ENCODE measurements around the gene CYB5D1. TPM values are rescaled to one million over a fixed set of nuclear protein-coding genes. Genes with fewer than 3 reads are reported as not detected.

Gene CYB5D1
- total RNA-seq, 2 donors from 2014 or later: 5.7 to 20.8 TPM

- H3K36me3 ChIP-seq: no peaks in the 10 kb centered on the region
- DNase-seq (ENCODE audit: low spot score): no peak
- no peaks in the 10 kb centered on the region for H3K27me3 ChIP-seq (replicated peaks; ENCODE audit: insufficient read depth)
- no peaks in the 10 kb centered on the region for H3K9me3 ChIP-seq
- no peak for TF ChIP-seq POLR2A (IDR thresholded peaks at IDR 0.05)
- no peak for TF ChIP-seq CTCF (IDR thresholded peaks at IDR 0.05)
- peak; percentile 15 for TF ChIP-seq POLR2AphosphoS5 (IDR thresholded peaks at IDR 0.05)
- WGBS: 42% methylated on average over 6 of the region's 6 CpGs
- peak overlapping the region; percentile 95 to 98 for H3K27ac ChIP-seq
- H3K4me1 ChIP-seq (replicated peaks): peaks cover 22% of the 10 kb centered on the region
- H3K4me3 ChIP-seq: no peak overlapping the region
- intact Hi-C loops (cut with DNase I): loop anchor here (10.0 kb wide), 1 partner anchor 605 kb away; the partner anchor contains the start of genes DVL2 and PHF23
Measured at GRCh38 chr17:7839190-7839875, 18.5 kb upstream of the CYB5D1 start.

- no peak for TF ChIP-seq POLR2A (IDR thresholded peaks at IDR 0.05)
- DNase-seq (ENCODE audit: low spot score): no peak
- H3K36me3 ChIP-seq: no peaks in the 10 kb centered on the region
- WGBS: 29% methylated on average over 2 of the region's 2 CpGs
- H3K27me3 ChIP-seq (replicated peaks; ENCODE audit: insufficient read depth): no peaks in the 10 kb centered on the region
- intact Hi-C loops (cut with DNase I): loop anchor here (5.0 to 10.0 kb wide), 3 partner anchors 315 to 605 kb away; partner anchors contain the start of genes DVL2, PER1 and PHF23
- H3K9me3 ChIP-seq: no peaks in the 10 kb centered on the region
- H3K4me3 ChIP-seq: no peak overlapping the region
- H3K27ac ChIP-seq: peak overlapping the region in 1 of 2 donors; percentile 98
- H3K4me1 ChIP-seq (replicated peaks): peaks cover 23% of the 10 kb centered on the region
Measured at GRCh38 chr17:7839876-7840261, 17.9 kb upstream of the CYB5D1 start.

GRCh38 chr17:7840441-7840840 lies 17.4 kb upstream of the CYB5D1 start:
- no peaks in the 10 kb centered on the region for H3K27me3 ChIP-seq (replicated peaks; ENCODE audit: insufficient read depth)
- intact Hi-C loops (cut with DNase I): loop anchor here (5.0 to 10.0 kb wide), 2 partner anchors 314 to 493 kb away; partner anchors contain the start of gene PER1
- no peak overlapping the region for H3K4me3 ChIP-seq
- peak overlapping the region; percentile 98 to 99 for H3K27ac ChIP-seq
- H3K9me3 ChIP-seq: no peaks in the 10 kb centered on the region
- TF ChIP-seq POLR2AphosphoS5 (IDR thresholded peaks at IDR 0.05) (no peak), CTCF (IDR thresholded peaks at IDR 0.05) (no peak), POLR2A (IDR thresholded peaks at IDR 0.05) (no peak)
- 43% methylated on average over 1 of the region's 1 CpG for WGBS
- no peaks in the 10 kb centered on the region for H3K36me3 ChIP-seq
- peaks cover 28% of the 10 kb centered on the region for H3K4me1 ChIP-seq (replicated peaks)
- DNase-seq (ENCODE audit: low spot score): no peak

GRCh38 chr17:7840875-7841274 lies 16.9 kb upstream of the CYB5D1 start:
- Histone ChIP-seq H3K27ac (peak overlapping the region; percentile 98 to 99), H3K4me3 (peak overlapping the region in 1 of 2 donors; percentile 67), H3K4me1 (replicated peaks) (peaks cover 33% of the 10 kb centered on the region), H3K36me3 (no peaks in the 10 kb centered on the region), H3K27me3 (replicated peaks; ENCODE audit: insufficient read depth) (no peaks in the 10 kb centered on the region), H3K9me3 (no peaks in the 10 kb centered on the region)
- 67% methylated on average over 1 of the region's 1 CpG for WGBS
- intact Hi-C loops (cut with DNase I): loop anchor here (5.0 to 10.0 kb wide), 2 partner anchors 314 to 494 kb away; partner anchors contain the start of gene PER1
- no peak for TF ChIP-seq POLR2AphosphoS5 (IDR thresholded peaks at IDR 0.05)
- no peak for TF ChIP-seq POLR2A (IDR thresholded peaks at IDR 0.05)
- no peak for TF ChIP-seq CTCF (IDR thresholded peaks at IDR 0.05)
- DNase-seq (ENCODE audit: low spot score): no peak

- Histone ChIP-seq H3K9me3 (no peaks in the 10 kb centered on the region), H3K4me1 (replicated peaks) (peaks cover 33% of the 10 kb centered on the region), H3K27me3 (replicated peaks; ENCODE audit: insufficient read depth) (no peaks in the 10 kb centered on the region), H3K27ac (peak overlapping the region; percentile 98 to 99), H3K36me3 (peaks cover under 1 to 5% of the 10 kb centered on the region in 2 donors), H3K4me3 (peak overlapping the region; percentile 67 to 72)
- intact Hi-C loops (cut with DNase I): loop anchor here (5.0 to 10.0 kb wide), 2 partner anchors 313 to 494 kb away; partner anchors contain the start of gene PER1
- peak; percentile 83 for DNase-seq (ENCODE audit: low spot score)
- 4% methylated on average over 29 of the region's 34 CpGs for WGBS
- no peak for TF ChIP-seq CTCF (IDR thresholded peaks at IDR 0.05)
- no peak for TF ChIP-seq POLR2A (IDR thresholded peaks at IDR 0.05)
- TF ChIP-seq POLR2AphosphoS5 (IDR thresholded peaks at IDR 0.05): no peak
Measured at GRCh38 chr17:7841396-7841914, 16.3 kb upstream of the CYB5D1 start.

Data from prostate gland (tissue), 2 donors.